ENCODE measurements around the gene AAMP.
A peak's percentile ranks its signal among the peaks of the same experiment; 100 is the strongest.

Gene AAMP

GRCh38 chr2:218260166-218260565, 9.8 kb downstream of the AAMP start:
- H3K36me3 ChIP-seq (ENCODE audit: control insufficient read depth, insufficient read depth, low read length), result no peaks in the 10 kb centered on the region
- H3K79me2 ChIP-seq, result no peaks in the 10 kb centered on the region
- no peaks in the 10 kb centered on the region for H3K27me3 ChIP-seq (ENCODE audit: control insufficient read depth, insufficient read depth, low read length)
- no peak overlapping the region for H3K4me3 ChIP-seq (ENCODE audit: low read depth, low read length)
- no peak overlapping the region for H3K4me2 ChIP-seq (ENCODE audit: low read length)
- TF ChIP-seq CTCF (IDR thresholded peaks at IDR 0.05), result no peak
- H3K9me3 ChIP-seq (ENCODE audit: control insufficient read depth, low read length), result no peaks in the 10 kb centered on the region
- H3K4me1 ChIP-seq, result peaks cover 2% of the 10 kb centered on the region
- H3K9ac ChIP-seq, result no peak overlapping the region
- no peak overlapping the region for H2AFZ ChIP-seq
- peak overlapping the region; percentile 63 for H3K27ac ChIP-seq

GRCh38 chr2:218259099-218259961, 10.6 kb downstream of the AAMP start:
- Histone ChIP-seq H3K4me2 (ENCODE audit: low read length) (no peak overlapping the region), H3K9ac (no peak overlapping the region), H3K9me3 (ENCODE audit: control insufficient read depth, low read length) (no peaks in the 10 kb centered on the region), H2AFZ (no peak overlapping the region), H3K4me1 (peaks cover 2% of the 10 kb centered on the region), H3K27ac (peak overlapping the region; percentile 63), H3K27me3 (ENCODE audit: control insufficient read depth, insufficient read depth, low read length) (no peaks in the 10 kb centered on the region), H3K79me2 (no peaks in the 10 kb centered on the region), H3K36me3 (ENCODE audit: control insufficient read depth, insufficient read depth, low read length) (no peaks in the 10 kb centered on the region), H3K4me3 (ENCODE audit: low read depth, low read length) (no peak overlapping the region)
- TF ChIP-seq CTCF (IDR thresholded peaks at IDR 0.05), result no peak

GRCh38 chr2:218257390-218257981, 12.5 kb downstream of the AAMP start:
- Histone ChIP-seq H2AFZ (no peak overlapping the region), H3K79me2 (no peaks in the 10 kb centered on the region), H3K9me3 (ENCODE audit: control insufficient read depth, low read length) (no peaks in the 10 kb centered on the region), H3K27ac (peak overlapping the region; percentile 6), H3K27me3 (ENCODE audit: control insufficient read depth, insufficient read depth, low read length) (no peaks in the 10 kb centered on the region), H3K4me2 (ENCODE audit: low read length) (no peak overlapping the region), H3K9ac (no peak overlapping the region), H3K4me1 (peaks cover 2% of the 10 kb centered on the region), H3K36me3 (ENCODE audit: control insufficient read depth, insufficient read depth, low read length) (no peaks in the 10 kb centered on the region), H3K4me3 (ENCODE audit: low read depth, low read length) (no peak overlapping the region)
- peak; percentile 32 for TF ChIP-seq CTCF (IDR thresholded peaks at IDR 0.05)

GRCh38 chr2:218256612-218257350, 13.2 kb downstream of the AAMP start:
- no peak overlapping the region for H3K9ac ChIP-seq
- no peaks in the 10 kb centered on the region for H3K36me3 ChIP-seq (ENCODE audit: control insufficient read depth, insufficient read depth, low read length)
- TF ChIP-seq CTCF (IDR thresholded peaks at IDR 0.05), result no peak
- no peak overlapping the region for H2AFZ ChIP-seq
- no peaks in the 10 kb centered on the region for H3K79me2 ChIP-seq
- H3K9me3 ChIP-seq (ENCODE audit: control insufficient read depth, low read length), result no peaks in the 10 kb centered on the region
- H3K4me1 ChIP-seq, result peaks cover 2% of the 10 kb centered on the region
- H3K27ac ChIP-seq, result no peak overlapping the region
- no peak overlapping the region for H3K4me2 ChIP-seq (ENCODE audit: low read length)
- H3K4me3 ChIP-seq (ENCODE audit: low read depth, low read length), result no peak overlapping the region
- H3K27me3 ChIP-seq (ENCODE audit: control insufficient read depth, insufficient read depth, low read length), result no peaks in the 10 kb centered on the region
